ENCODE results near the gene LPAR1. TPM values are rescaled to one million over a fixed set of nuclear protein-coding genes. Genes with fewer than 3 reads are reported as not detected.

The LPAR1 gene
- polyA plus RNA-seq, 1 experiment, result 581 TPM

DNA sequence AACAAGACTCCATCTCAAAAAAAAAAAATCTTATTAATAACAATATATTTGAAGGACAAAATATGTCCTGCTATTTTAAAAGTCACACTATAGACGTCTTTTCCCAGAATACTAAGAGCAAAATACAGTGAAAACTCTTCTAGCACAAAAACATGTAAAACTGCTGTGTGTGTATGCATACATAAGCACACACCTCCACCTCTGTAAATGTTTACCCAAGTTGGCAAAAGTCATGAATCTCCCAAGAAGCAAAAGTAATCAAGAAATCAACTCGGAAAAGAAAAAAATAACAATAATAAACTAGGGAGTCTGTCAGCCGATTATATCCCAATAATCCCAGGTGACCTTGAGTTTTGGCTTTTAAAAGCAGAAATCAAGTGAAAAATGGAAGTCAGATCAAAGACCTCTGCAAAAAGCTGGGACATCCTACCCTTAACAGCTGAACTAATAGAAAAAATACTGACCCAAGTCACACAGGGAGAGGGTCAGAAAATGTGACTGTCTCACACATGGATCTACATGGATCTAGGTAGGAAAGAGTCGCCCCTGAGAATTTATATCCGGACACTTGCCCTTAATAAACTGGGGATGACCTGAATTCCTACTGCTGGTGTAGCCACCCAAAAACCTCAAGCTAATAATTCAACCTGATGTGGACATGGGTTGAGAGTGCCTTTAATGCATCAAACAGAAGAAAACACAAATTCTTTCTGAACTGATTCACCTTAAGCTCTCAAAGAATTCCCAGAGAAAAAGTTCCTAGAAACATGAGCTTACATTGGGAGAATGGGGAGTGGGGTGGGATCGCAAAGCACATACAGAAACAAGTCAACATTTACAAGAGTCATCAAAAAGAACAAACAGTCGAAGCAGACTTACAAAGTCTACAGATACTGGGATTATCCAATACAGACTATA, 29.9 kb downstream of the LPAR1 start:
- ChIA-PET CTCF (interaction anchor here (1.1 kb wide), 1 partner anchor 8 kb away, joined by 3 read pairs; no protein-coding TSS in a partner anchor), POLR2A (no interaction called here)
- H3K4me3 ChIP-seq (ENCODE audit: low read depth, low read length), result no peak overlapping the region
- TF ChIP-seq, protein P1, sequence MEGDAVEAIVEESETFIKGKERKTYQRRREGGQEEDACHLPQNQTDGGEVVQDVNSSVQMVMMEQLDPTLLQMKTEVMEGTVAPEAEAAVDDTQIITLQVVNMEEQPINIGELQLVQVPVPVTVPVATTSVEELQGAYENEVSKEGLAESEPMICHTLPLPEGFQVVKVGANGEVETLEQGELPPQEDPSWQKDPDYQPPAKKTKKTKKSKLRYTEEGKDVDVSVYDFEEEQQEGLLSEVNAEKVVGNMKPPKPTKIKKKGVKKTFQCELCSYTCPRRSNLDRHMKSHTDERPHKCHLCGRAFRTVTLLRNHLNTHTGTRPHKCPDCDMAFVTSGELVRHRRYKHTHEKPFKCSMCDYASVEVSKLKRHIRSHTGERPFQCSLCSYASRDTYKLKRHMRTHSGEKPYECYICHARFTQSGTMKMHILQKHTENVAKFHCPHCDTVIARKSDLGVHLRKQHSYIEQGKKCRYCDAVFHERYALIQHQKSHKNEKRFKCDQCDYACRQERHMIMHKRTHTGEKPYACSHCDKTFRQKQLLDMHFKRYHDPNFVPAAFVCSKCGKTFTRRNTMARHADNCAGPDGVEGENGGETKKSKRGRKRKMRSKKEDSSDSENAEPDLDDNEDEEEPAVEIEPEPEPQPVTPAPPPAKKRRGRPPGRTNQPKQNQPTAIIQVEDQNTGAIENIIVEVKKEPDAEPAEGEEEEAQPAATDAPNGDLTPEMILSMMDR (IDR thresholded peaks at IDR 0.05; ENCODE audit: low read depth, low read length), result no peak
- no peak for DNase-seq (ENCODE audit: low read depth, low spot score)
- no peak overlapping the region for H3K27ac ChIP-seq (ENCODE audit: low read depth, low read length)
- H3K9me3 ChIP-seq (ENCODE audit: control insufficient read depth, insufficient read depth, low read length), result no peaks in the 10 kb centered on the region
- no peaks in the 10 kb centered on the region for H3K27me3 ChIP-seq (ENCODE audit: control insufficient read depth, insufficient read depth, low read length)

DNA sequence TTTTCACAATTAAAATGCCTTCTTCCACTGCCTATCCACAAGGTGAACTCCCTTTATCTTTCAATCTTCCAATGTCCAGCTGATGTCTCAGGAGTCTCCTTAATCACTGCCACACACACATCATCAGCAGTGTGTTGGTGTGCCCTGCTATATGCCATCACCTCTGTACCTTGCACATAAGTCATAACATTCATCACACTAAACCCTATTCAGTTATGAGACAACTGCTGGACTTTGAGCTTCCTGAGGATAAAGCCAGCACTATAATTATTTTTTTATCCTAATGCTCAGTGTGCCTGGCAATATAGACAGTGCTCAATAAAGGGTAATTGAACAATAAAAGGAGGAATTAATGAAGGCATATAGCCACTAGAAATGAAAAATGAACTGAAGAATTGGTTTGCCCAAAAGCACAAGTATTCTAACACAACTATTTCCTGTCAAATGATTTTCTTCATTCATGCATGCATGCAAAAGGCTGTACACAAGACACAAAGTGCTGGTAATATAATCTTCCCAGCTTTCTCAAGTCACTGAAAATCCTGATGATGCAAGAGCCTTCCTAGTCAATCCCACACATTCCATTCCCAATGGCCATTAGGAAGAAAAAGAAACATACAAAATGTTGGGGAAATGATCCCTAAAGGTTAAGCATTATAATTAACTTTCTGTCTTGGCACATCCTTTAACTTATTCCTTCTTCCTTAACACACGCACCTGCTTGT, 32.4 kb downstream of the LPAR1 start:
- no peak for DNase-seq (ENCODE audit: low read depth, low spot score)
- ChIA-PET POLR2A (no interaction called here), CTCF (no interaction called here)
- Histone ChIP-seq H3K4me3 (ENCODE audit: low read depth, low read length) (no peak overlapping the region), H3K27ac (ENCODE audit: low read depth, low read length) (no peak overlapping the region), H3K9me3 (ENCODE audit: control insufficient read depth, insufficient read depth, low read length) (no peaks in the 10 kb centered on the region), H3K27me3 (ENCODE audit: control insufficient read depth, insufficient read depth, low read length) (no peaks in the 10 kb centered on the region)
- TF ChIP-seq, protein P1 (IDR thresholded peaks at IDR 0.05; ENCODE audit: low read depth, low read length), result no peak

DNA sequence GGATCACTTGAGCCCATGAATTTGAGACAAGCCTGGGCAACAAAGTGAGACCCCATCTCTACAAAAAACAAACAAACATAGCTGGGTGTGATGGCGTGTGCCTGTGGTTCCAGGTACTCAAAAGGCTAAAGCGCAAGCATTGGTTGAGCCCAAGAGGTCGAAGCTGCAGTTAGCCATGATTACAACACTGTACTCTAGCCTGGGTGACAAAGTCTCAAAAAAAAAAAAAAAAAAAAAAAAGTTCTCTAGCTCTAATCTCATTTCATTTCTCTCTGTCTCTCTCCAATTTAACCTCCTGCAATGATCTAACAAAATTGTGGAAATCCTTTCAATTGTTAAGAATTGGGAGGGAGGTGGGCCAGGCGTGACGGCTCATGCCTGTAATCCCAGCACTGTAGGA, 33.3 kb downstream of the LPAR1 start:
- POLR2A ChIA-PET, result interaction anchor here (0.6 to 0.7 kb wide), 3 partner anchors 11 to 354 kb away, joined by 3 to 12 read pairs (median 4); no protein-coding TSS in a partner anchor

DNA sequence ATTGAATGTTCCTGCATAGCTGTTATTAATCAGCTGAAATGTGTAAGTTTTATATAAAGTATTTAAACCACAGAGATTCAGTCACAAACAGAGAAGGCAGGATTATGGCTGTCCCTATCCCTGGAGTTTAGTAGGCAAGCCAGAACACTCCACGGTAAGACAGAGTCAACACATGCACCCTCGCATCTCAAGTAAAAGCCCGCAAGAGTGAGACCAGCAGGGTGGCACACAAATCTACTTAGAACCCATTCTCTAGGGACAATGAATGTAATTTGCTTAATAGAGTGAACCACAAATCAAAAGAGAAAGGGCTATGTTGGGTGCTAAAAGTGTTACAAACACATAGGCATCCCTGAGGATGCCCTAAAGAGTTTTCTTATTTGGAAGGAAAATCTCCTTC, 35.1 kb downstream of the LPAR1 start:
- Histone ChIP-seq H3K9me3 (ENCODE audit: control insufficient read depth, insufficient read depth, low read length) (no peaks in the 10 kb centered on the region), H3K27me3 (ENCODE audit: control insufficient read depth, insufficient read depth, low read length) (no peaks in the 10 kb centered on the region), H3K4me3 (ENCODE audit: low read depth, low read length) (no peak overlapping the region), H3K27ac (ENCODE audit: low read depth, low read length) (no peak overlapping the region)
- POLR2A ChIA-PET, result no interaction called here
- CTCF ChIA-PET, result no interaction called here
- DNase-seq (ENCODE audit: low read depth, low spot score), result no peak
- TF ChIP-seq, protein P1 (IDR thresholded peaks at IDR 0.05; ENCODE audit: low read depth, low read length), result no peak

More for the DNA sequence above, 33.3 kb downstream of the LPAR1 start:
- no peak for DNase-seq (ENCODE audit: low read depth, low spot score)
- no peak overlapping the region for H3K27ac ChIP-seq (ENCODE audit: low read depth, low read length)
- H3K4me3 ChIP-seq (ENCODE audit: low read depth, low read length), result no peak overlapping the region
- TF ChIP-seq, protein P1 (IDR thresholded peaks at IDR 0.05; ENCODE audit: low read depth, low read length), result no peak
- CTCF ChIA-PET, result interaction anchor here (0.6 kb wide), 1 partner anchor 829 kb away, joined by 6 read pairs; no protein-coding TSS in a partner anchor
- H3K9me3 ChIP-seq (ENCODE audit: control insufficient read depth, insufficient read depth, low read length), result no peaks in the 10 kb centered on the region
- H3K27me3 ChIP-seq (ENCODE audit: control insufficient read depth, insufficient read depth, low read length), result no peaks in the 10 kb centered on the region

Data from AG04450 (cell line).